Bronchial epithelial cell (primary cell): ENCODE results near the gene FAM78A. TPM values are rescaled to one million over a fixed set of nuclear protein-coding genes. Genes with fewer than 3 reads are reported as not detected.
"Not testable (repeated sequence)": the region's sequence is repeated elsewhere in the genome, so short reads cannot be mapped to it uniquely, and the experiment has no call there.

ENCODE experiments used
- DNase-seq: peaks from one replicate; pipeline ENCODE4 v3.0.0-alpha.2; 2010; ENCODE audit warnings: low read depth
- FAIRE-seq: peaks from 2 replicates; lab custom pipeline; 2011; peaks lifted over from hg19 to GRCh38; lab: Jason Lieb, UNC
- H3K27me3 ChIP-seq: 2 replicates; pipeline ENCODE4 v1.5.1; 2011; ENCODE audit warnings: low read length; ENCODE audit not compliant: control insufficient read depth, insufficient read depth
- H3K36me3 ChIP-seq: 2 replicates; pipeline ENCODE4 v1.5.1; 2011; ENCODE audit warnings: low read length; ENCODE audit not compliant: control insufficient read depth, insufficient read depth
- H3K4me3 ChIP-seq: 2 replicates; pipeline ENCODE4 v1.5.1; 2011; ENCODE audit warnings: mild to moderate bottlenecking, low read depth, low read length, control low read depth
- total RNA-seq: library from RNA; depleted of rRNA; stranded (reverse); fragments of >200 nt; gene quantifications from 2 replicates; pipeline ENCODE4 v1.2.1, GENCODE V29; 2014
- TF ChIP-seq, protein P1 (sequence below): IDR thresholded peaks from 2 replicates; pipeline ENCODE4 v1.5.1; 2011; ENCODE audit warnings: mild to moderate bottlenecking, moderate library complexity, low read length, control low read depth, inconsistent platforms; ENCODE audit not compliant: insufficient read depth, severe bottlenecking

Gene FAM78A
- total RNA-seq, 1 donor from 2014 or later: under 0.01 TPM

GRCh38 chr9:131214286-131214856, 61.9 kb downstream of the FAM78A start:
- no peaks in the 10 kb centered on the region for H3K27me3 ChIP-seq
- H3K36me3 ChIP-seq: peaks cover 1% of the 10 kb centered on the region
- FAIRE-seq: no peak

DNA sequence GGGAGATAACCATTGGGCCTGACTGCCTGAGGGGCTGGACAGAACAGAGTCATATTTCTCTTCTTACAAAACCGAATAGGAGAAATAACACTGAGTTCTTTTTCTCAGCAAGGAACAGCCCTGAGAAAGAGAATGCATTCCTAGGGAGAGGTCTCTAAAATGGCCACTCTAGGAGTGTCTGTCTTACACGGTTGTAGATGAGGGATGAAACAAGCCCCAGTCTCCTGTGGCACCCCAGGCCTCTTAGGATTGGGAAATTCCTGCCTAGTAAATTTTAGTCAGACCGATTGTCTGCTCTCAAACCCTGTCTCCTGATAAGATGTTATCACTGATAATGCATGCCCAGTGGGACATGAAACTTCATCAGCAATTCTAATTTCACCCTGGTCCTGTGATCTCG, 64.4 kb downstream of the FAM78A start:
- H3K27me3 ChIP-seq, H3K4me3 ChIP-seq, DNase-seq, H3K36me3 ChIP-seq, FAIRE-seq: not testable (repeated sequence)

More at GRCh38 chr9:131214286-131214856, 61.9 kb downstream of the FAM78A start:
- no peak overlapping the region for H3K4me3 ChIP-seq
- DNase-seq: no peak
- TF ChIP-seq, protein P1, sequence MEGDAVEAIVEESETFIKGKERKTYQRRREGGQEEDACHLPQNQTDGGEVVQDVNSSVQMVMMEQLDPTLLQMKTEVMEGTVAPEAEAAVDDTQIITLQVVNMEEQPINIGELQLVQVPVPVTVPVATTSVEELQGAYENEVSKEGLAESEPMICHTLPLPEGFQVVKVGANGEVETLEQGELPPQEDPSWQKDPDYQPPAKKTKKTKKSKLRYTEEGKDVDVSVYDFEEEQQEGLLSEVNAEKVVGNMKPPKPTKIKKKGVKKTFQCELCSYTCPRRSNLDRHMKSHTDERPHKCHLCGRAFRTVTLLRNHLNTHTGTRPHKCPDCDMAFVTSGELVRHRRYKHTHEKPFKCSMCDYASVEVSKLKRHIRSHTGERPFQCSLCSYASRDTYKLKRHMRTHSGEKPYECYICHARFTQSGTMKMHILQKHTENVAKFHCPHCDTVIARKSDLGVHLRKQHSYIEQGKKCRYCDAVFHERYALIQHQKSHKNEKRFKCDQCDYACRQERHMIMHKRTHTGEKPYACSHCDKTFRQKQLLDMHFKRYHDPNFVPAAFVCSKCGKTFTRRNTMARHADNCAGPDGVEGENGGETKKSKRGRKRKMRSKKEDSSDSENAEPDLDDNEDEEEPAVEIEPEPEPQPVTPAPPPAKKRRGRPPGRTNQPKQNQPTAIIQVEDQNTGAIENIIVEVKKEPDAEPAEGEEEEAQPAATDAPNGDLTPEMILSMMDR: no peak

Other genes with a start within 250 kb of the FAM78A start
- 2.6 and 7.7 TPM in 2 replicates for gene AIF1L, start 180.0 kb downstream of the FAM78A start, total RNA-seq
- gene NUP214, start 150.9 kb downstream of the FAM78A start, total RNA-seq: 8.4 and 12.2 TPM in 2 replicates
- gene PLPP7, start 13.2 kb upstream of the FAM78A start, total RNA-seq: not detected in 2 replicates
- 20.0 and 33.3 TPM in 2 replicates for gene PRRC2B, start 117.6 kb upstream of the FAM78A start, total RNA-seq
- gene POMT1, start 226.4 kb upstream of the FAM78A start, total RNA-seq: 13.7 and 16.3 TPM in 2 replicates